Measurements from ENCODE around the gene CSH1.
A peak's percentile ranks its signal among the peaks of the same experiment; 100 is the strongest.
"Not testable (repeated sequence)": the region's sequence is repeated elsewhere in the genome, so short reads cannot be mapped to it uniquely, and the experiment has no call there.

DNA sequence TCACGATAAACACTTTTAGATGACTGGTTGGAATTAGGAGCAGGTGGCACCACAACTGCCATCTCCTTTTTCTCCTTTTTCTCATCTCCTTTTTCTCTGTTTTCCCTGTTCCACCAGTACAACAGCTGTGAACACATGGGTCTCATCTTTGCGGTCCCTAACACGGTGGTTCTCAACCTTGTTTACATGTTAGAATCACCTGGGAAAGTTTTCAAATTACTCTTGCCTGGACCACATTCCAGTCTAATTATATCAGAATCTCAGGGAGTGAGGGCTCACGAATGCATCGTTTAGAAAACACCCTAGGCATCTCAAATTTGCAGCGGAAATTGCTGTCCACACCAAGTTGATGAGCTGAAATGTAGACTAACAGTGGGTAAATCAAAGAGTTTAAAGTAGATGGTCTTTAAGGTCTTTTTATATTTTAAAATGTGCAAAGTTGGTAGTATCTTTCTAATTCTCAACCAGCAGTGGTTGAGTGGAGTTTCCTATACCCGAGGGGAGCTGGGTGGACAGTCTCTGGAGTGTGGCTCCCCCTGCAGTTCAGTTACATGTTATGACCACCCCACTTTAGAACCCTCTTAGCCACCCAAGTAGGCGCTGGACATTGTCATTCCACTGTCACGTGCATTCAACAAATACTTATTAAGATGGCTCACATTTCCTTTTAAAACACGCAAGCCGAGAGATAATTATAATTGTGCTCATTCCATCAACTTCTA is 3.9 kb downstream of the CSH1 start:
- TF ChIP-seq, protein P1, sequence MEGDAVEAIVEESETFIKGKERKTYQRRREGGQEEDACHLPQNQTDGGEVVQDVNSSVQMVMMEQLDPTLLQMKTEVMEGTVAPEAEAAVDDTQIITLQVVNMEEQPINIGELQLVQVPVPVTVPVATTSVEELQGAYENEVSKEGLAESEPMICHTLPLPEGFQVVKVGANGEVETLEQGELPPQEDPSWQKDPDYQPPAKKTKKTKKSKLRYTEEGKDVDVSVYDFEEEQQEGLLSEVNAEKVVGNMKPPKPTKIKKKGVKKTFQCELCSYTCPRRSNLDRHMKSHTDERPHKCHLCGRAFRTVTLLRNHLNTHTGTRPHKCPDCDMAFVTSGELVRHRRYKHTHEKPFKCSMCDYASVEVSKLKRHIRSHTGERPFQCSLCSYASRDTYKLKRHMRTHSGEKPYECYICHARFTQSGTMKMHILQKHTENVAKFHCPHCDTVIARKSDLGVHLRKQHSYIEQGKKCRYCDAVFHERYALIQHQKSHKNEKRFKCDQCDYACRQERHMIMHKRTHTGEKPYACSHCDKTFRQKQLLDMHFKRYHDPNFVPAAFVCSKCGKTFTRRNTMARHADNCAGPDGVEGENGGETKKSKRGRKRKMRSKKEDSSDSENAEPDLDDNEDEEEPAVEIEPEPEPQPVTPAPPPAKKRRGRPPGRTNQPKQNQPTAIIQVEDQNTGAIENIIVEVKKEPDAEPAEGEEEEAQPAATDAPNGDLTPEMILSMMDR (IDR thresholded peaks at IDR 0.05), result peak in 1 of 12 donors; percentile 24
- not testable (repeated sequence) for TF ChIP-seq POLR2A (IDR thresholded peaks at IDR 0.05)
